GM12892 (cell line): ENCODE data around the gene DSE.

Experiments
- POLR2A ChIP-seq: IDR thresholded peaks from 2 replicates; pipeline ENCODE4 v1.6.1; 2011; ENCODE audit warnings: low read depth, low read length, control low read depth
- POLR2AphosphoS5 ChIP-seq: IDR thresholded peaks from 2 replicates; pipeline ENCODE4 v1.6.1; 2011; ENCODE audit warnings: low read depth, low read length, control low read depth

DNA sequence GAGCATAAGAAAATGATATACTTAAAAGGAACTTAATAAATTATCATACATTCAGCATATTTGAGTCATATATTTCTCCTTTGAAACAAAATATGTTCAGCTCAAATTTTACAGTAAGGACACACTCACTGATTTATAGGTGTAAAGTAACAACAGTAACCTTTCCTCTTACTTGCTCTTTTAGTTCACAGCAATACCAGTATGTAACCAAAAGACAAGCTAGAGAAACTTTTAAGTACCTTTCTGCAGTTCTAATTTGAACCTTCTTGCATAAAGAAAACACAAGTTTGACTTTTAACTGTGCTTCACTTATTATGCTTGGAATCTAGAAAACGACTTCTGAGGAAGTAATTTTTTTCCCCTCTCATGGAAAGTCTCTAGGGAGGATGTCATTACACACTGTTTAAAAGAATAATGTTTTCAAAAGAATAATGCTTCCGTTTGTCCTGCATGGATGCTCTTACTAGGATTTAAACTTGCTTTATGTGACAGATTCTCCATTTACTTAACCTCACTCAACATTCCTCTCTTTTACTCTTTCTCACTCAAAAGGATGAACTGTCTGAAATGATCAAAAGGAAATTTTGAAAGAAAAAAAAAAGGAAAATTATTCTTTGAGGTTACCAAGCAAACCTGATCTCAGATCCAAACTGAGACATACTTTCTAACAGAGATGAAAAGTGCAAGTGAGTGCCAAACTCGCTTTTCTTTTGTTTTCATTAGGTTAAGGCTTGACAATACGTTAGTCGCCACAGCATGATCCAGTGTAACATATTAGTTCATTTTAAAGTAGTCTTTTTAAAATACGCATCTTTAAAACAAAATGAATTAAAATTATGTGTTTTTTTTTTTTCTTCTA lies 68.1 kb downstream of the DSE start:
- TF ChIP-seq POLR2A = no peak
- no peak for TF ChIP-seq POLR2AphosphoS5
